ENCODE results near the gene ADAMTS14. TPM values are rescaled to one million over a fixed set of nuclear protein-coding genes. Genes with fewer than 3 reads are reported as not detected.

The ADAMTS14 gene
- total RNA-seq, 1 donor from 2014 or later = 1.4 TPM

- DNase-seq (ENCODE audit: extremely low spot score, unreplicated experiment) = no peak
- no peak overlapping the region for H3K4me3 Mint-ChIP-seq
- peaks cover 21% of the 10 kb centered on the region for H3K4me1 Mint-ChIP-seq (ENCODE audit: unreplicated experiment)
- no peaks in the 10 kb centered on the region for H3K36me3 Mint-ChIP-seq
- no peak for TF ChIP-seq CTCF (conservative IDR thresholded peaks at IDR 0.05)
- peaks cover 54% of the 10 kb centered on the region for H3K27me3 Mint-ChIP-seq
- H3K9me3 Mint-ChIP-seq = no peaks in the 10 kb centered on the region
- no peak overlapping the region for H3K27ac Mint-ChIP-seq
Measured at GRCh38 chr10:70675496-70676161, 3.3 kb downstream of the ADAMTS14 start.

- no peak for TF ChIP-seq CTCF (conservative IDR thresholded peaks at IDR 0.05)
- Mint-ChIP-seq H3K9me3 (no peaks in the 10 kb centered on the region), H3K36me3 (no peaks in the 10 kb centered on the region), H3K4me1 (ENCODE audit: unreplicated experiment) (peaks cover 26% of the 10 kb centered on the region), H3K27me3 (peaks cover 47% of the 10 kb centered on the region), H3K4me3 (no peak overlapping the region), H3K27ac (no peak overlapping the region)
- no peak for DNase-seq (ENCODE audit: extremely low spot score, unreplicated experiment)
Measured at GRCh38 chr10:70676511-70676910, 4.2 kb downstream of the ADAMTS14 start.

GRCh38 chr10:70677016-70677415 lies 4.7 kb downstream of the ADAMTS14 start:
- Mint-ChIP-seq H3K4me3 (no peak overlapping the region), H3K27me3 (peaks cover 42% of the 10 kb centered on the region), H3K36me3 (no peaks in the 10 kb centered on the region), H3K4me1 (ENCODE audit: unreplicated experiment) (peaks cover 29% of the 10 kb centered on the region), H3K27ac (no peak overlapping the region), H3K9me3 (no peaks in the 10 kb centered on the region)
- DNase-seq (ENCODE audit: extremely low spot score, unreplicated experiment) = no peak
- TF ChIP-seq CTCF (conservative IDR thresholded peaks at IDR 0.05) = no peak

GRCh38 chr10:70677620-70678249 lies 5.4 kb downstream of the ADAMTS14 start:
- H3K4me1 Mint-ChIP-seq (ENCODE audit: unreplicated experiment) = peaks cover 31% of the 10 kb centered on the region
- H3K27ac Mint-ChIP-seq = no peak overlapping the region
- no peaks in the 10 kb centered on the region for H3K9me3 Mint-ChIP-seq
- no peak for DNase-seq (ENCODE audit: extremely low spot score, unreplicated experiment)
- H3K36me3 Mint-ChIP-seq = no peaks in the 10 kb centered on the region
- TF ChIP-seq CTCF (conservative IDR thresholded peaks at IDR 0.05) = no peak
- peaks cover 42% of the 10 kb centered on the region for H3K27me3 Mint-ChIP-seq
- H3K4me3 Mint-ChIP-seq = no peak overlapping the region

- Mint-ChIP-seq H3K27ac (no peak overlapping the region), H3K27me3 (peaks cover 37% of the 10 kb centered on the region), H3K36me3 (no peaks in the 10 kb centered on the region), H3K9me3 (no peaks in the 10 kb centered on the region), H3K4me3 (no peak overlapping the region), H3K4me1 (ENCODE audit: unreplicated experiment) (peaks cover 29% of the 10 kb centered on the region)
- no peak for DNase-seq (ENCODE audit: extremely low spot score, unreplicated experiment)
- TF ChIP-seq CTCF (conservative IDR thresholded peaks at IDR 0.05) = no peak
Measured at GRCh38 chr10:70678250-70678635, 5.9 kb downstream of the ADAMTS14 start.
